CD14-positive monocyte (primary cell): ENCODE data around the gene CRTC1. TPM values are rescaled to one million over a fixed set of nuclear protein-coding genes. Genes with fewer than 3 reads are reported as not detected.

Source experiments
- DNase-seq, 3 donors: peaks; one replicate each; pipeline ENCODE4 v3.0.0-alpha.2; 2011 to 2022
- H2AFZ ChIP-seq: 2 replicates; pipeline ENCODE4 v1.6.0; 2012; ENCODE audit warnings: mild to moderate bottlenecking, low read depth, low read length, inconsistent platforms; ENCODE audit not compliant: insufficient read depth, poor library complexity, severe bottlenecking
- H3K27ac ChIP-seq, 2 donors: 1 replicate in 1 of 2; 2 replicates in 1 of 2; pipeline ENCODE4 v1.5.1; 2012 to 2013; ENCODE audit warnings: low read length in 2 of 2, control low read depth in 1 of 2, inconsistent platforms in 1 of 2, low read depth in 1 of 2, mild to moderate bottlenecking in 1 of 2
- H3K27me3 ChIP-seq, 2 donors: one replicate each; pipeline versions ENCODE4 v1.6.0 to v1.6.1; 2011 to 2013; ENCODE audit warnings: low read length in 2 of 2; ENCODE audit not compliant: control insufficient read depth in 2 of 2, insufficient read depth in 2 of 2
- H3K36me3 ChIP-seq, 2 donors: replicated peaks in 1 of 2; 1 replicate in 1 of 2; 2 replicates in 1 of 2; pipeline versions ENCODE4 v1.5.1 to v1.6.1; 2012 to 2013; ENCODE audit warnings: low read length in 2 of 2, control low read depth in 1 of 2, inconsistent platforms in 1 of 2, mild to moderate bottlenecking in 1 of 2; ENCODE audit not compliant: insufficient read depth in 2 of 2, control insufficient read depth in 1 of 2
- H3K4me1 ChIP-seq, 2 donors: 1 replicate in 1 of 2; 2 replicates in 1 of 2; pipeline versions ENCODE4 v1.5.1 to v1.6.1; 2012 to 2013; ENCODE audit warnings: low read length in 2 of 2, control low read depth in 1 of 2, inconsistent platforms in 1 of 2, mild to moderate bottlenecking in 1 of 2, moderate library complexity in 1 of 2; ENCODE audit not compliant: insufficient read depth in 2 of 2, control insufficient read depth in 1 of 2
- H3K4me2 ChIP-seq: replicated peaks from 2 replicates; pipeline ENCODE3; 2012; ENCODE audit warnings: low read length, moderate library complexity, mild to moderate bottlenecking; ENCODE audit not compliant: poor library complexity, severe bottlenecking; ENCODE audit errors: extremely low read depth
- H3K4me3 ChIP-seq, 3 experiments: fragments of 200-600 bp in 1 of 3; sonication (generic) in 1 of 3; replicated peaks in 1 of 3; 1 replicate in 2 of 3; 2 replicates in 1 of 3; pipeline ENCODE4 v1.5.1; 2011 to 2013; ENCODE audit warnings: low read length in 3 of 3, mild to moderate bottlenecking in 3 of 3, control low read depth in 2 of 3, low read depth in 2 of 3, inconsistent platforms in 1 of 3, moderate library complexity in 1 of 3
- H3K79me2 ChIP-seq: 2 replicates; pipeline ENCODE4 v1.6.0; 2012; ENCODE audit warnings: mild to moderate bottlenecking, control low read depth, inconsistent platforms, low read length, moderate library complexity; ENCODE audit not compliant: insufficient read depth
- H3K9ac ChIP-seq: 2 replicates; pipeline ENCODE4 v1.6.0; 2017; ENCODE audit warnings: low read length, mild to moderate bottlenecking; ENCODE audit not compliant: insufficient read depth, poor library complexity, severe bottlenecking
- H3K9me3 ChIP-seq, 2 donors: replicated peaks in 1 of 2; 1 replicate in 1 of 2; 2 replicates in 1 of 2; pipeline versions ENCODE4 v1.5.1 to v1.6.1; 2012 to 2013; ENCODE audit warnings: low read length in 2 of 2, control low read depth in 1 of 2; ENCODE audit not compliant: control insufficient read depth in 1 of 2, insufficient read depth in 1 of 2
- H4K20me1 ChIP-seq: 2 replicates; pipeline ENCODE4 v1.6.0; 2012; ENCODE audit warnings: mild to moderate bottlenecking, low read length, control low read depth, moderate library complexity; ENCODE audit not compliant: insufficient read depth
- H3K27ac Mint-ChIP-seq, 7 donors: one replicate each; pipeline ENCODE4 v1.8.0; 2020; ENCODE audit warnings: mild to moderate bottlenecking in 7 of 7, mixed read lengths in 7 of 7, moderate library complexity in 6 of 7, inconsistent platforms in 2 of 7
- H3K27me3 Mint-ChIP-seq, 3 donors: one replicate each; pipeline ENCODE4 v1.8.0; 2021 to 2022; ENCODE audit warnings: low read depth in 3 of 3, mild to moderate bottlenecking in 3 of 3, mixed read lengths in 3 of 3, moderate library complexity in 3 of 3, inconsistent platforms in 1 of 3
- H3K36me3 Mint-ChIP-seq, 2 donors: one replicate each; pipeline ENCODE4 v1.8.0; 2020; ENCODE audit warnings: mixed read lengths in 2 of 2, inconsistent platforms in 1 of 2, mild to moderate bottlenecking in 1 of 2
- H3K4me1 Mint-ChIP-seq: one replicate; pipeline ENCODE4 v1.8.0; 2020; ENCODE audit warnings: mild to moderate bottlenecking, mixed read lengths
- H3K4me3 Mint-ChIP-seq, 2 donors: one replicate each; pipeline ENCODE4 v1.8.0; 2020; ENCODE audit warnings: mild to moderate bottlenecking in 2 of 2, mixed read lengths in 2 of 2, moderate library complexity in 1 of 2
- H3K9me3 Mint-ChIP-seq, 7 donors: one replicate each; pipeline ENCODE4 v1.8.0; 2020 to 2022; ENCODE audit warnings: mixed read lengths in 7 of 7, mild to moderate bottlenecking in 6 of 7, moderate library complexity in 6 of 7, inconsistent platforms in 2 of 7
- CTCF ChIP-seq: fragments of 200-600 bp; IDR thresholded peaks from one replicate; pipeline ENCODE4 v1.8.0; 2022; ENCODE audit warnings: antibody characterized with exemption, mild to moderate bottlenecking
- WGBS: methylation state at CpG from one replicate; pipeline ENCODE4 v1.1.5; 2013; ENCODE audit warnings: missing lambda C conversion rate; ENCODE audit not compliant: insufficient coverage; 5-methylcytosine and 5-hydroxymethylcytosine counted together
- intact Hi-C, 2 donors: fragments of 100-400 bp; cut with micrococcal nuclease; formaldehyde crosslinking; loops; one replicate each; pipeline versions ENCODE4 v1.15.0 to v1.15.1; 2023
- polyA plus RNA-seq, 3 donors: library from polyadenylated mRNA; depleted of rRNA in 1 of 3; unstranded in 2 of 3; stranded (reverse) in 1 of 3; fragments of 300-500 nt in 2 of 3; fragments of >200 nt in 1 of 3; fragmentation: Illumina TruSeq in 2 of 3; gene quantifications; 1 replicate in 2 of 3; 2 replicates in 1 of 3; pipeline ENCODE4 v1.2.3, GENCODE V29; 2012 to 2021

Gene CRTC1
- polyA plus RNA-seq, 3 donors = 0.28 to 9.2 (median 0.55) TPM

DNA sequence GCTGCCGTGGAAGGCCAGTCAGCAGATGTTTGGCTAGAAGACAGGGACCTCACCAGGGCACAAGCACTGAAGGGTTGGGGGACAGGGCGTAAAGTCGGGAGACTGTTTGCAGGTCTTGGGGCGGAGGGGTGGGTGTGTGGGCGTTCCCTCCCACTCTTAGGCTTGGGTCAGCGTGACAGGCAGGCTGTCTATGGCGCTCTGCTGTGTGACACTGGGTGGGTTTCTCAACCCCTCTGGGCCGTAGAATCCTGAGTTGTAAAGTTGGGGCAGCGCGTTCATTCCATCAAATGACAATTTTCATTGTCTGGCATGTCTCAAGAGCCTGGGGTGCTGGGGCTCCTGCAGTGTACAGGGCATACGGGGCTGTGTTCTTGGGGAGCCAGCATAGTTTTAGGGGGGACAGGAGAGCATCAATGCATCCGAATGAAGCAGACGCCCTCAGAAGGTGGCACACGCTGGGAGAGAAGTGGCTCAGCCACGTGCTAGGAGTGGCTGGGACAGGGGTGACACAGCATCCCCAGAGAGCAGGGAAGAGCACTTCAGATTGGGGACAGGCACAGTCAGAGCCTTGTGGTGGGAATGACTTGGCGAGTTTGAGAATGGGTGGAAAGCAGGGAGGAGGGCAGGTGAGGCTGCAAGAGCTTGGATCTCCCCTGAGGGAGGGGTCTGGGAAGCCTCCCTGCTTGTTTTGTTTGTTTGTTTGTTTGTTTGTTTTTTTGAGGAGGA, 4.4 kb downstream of the CRTC1 start:
- peaks cover 4 to 14% of the 10 kb centered on the region in 2 donors for H3K36me3 Mint-ChIP-seq
- Histone ChIP-seq H4K20me1 (peaks cover 59% of the 10 kb centered on the region), H2AFZ (no peak overlapping the region), H3K4me1 (peaks cover 33 to 47% of the 10 kb centered on the region in 2 donors), H3K4me3 (no peak overlapping the region), H3K4me2 (no peak overlapping the region), H3K9ac (no peak overlapping the region), H3K9me3 (no peaks in the 10 kb centered on the region), H3K36me3 (no peaks in the 10 kb centered on the region), H3K27me3 (no peaks in the 10 kb centered on the region), H3K79me2 (peaks cover 67% of the 10 kb centered on the region), H3K27ac (no peak overlapping the region)
- H3K4me3 Mint-ChIP-seq = no peak overlapping the region
- peaks cover 42% of the 10 kb centered on the region for H3K4me1 Mint-ChIP-seq
- peak overlapping the region in 3 of 7 donors; percentile 3 to 79 (median 66) for H3K27ac Mint-ChIP-seq
- no peak for TF ChIP-seq CTCF
- intact Hi-C loops = no loop called here
- 82% methylated on average over 13 of the region's 16 CpGs for WGBS
- H3K27me3 Mint-ChIP-seq = peaks cover 0 to 3% (median 2%) of the 10 kb centered on the region in 3 donors
- no peak for DNase-seq
- peaks cover 0 to 1% (median 0%) of the 10 kb centered on the region in 7 donors for H3K9me3 Mint-ChIP-seq

DNA sequence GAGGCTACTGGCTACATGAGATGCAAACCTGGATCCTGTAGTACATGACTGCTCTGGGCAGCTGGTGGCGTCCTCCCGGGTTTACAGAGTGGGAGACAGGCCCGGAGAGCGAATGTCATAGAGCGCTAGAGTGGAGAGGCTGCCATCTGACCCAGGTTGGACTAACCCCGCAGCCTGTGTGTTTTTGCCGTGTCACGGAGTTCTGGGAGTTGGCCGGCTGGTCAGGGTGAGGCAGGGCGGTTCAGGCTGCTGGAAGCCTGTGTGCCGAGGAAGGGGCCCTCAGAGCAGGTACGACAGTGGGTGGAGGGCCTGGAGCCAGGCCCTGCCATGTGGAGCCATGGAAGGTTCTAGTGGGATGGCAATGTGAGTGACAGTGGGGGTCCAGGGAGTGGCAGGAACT, 12.5 kb downstream of the CRTC1 start:
- peaks cover 1 to 4% (median 3%) of the 10 kb centered on the region in 3 donors for H3K27me3 Mint-ChIP-seq
- WGBS = 99% methylated on average over 12 of the region's 12 CpGs
- no peak for DNase-seq
- Histone ChIP-seq H3K27ac (no peak overlapping the region), H3K4me2 (no peak overlapping the region), H3K36me3 (no peaks in the 10 kb centered on the region), H3K9ac (no peak overlapping the region), H4K20me1 (peaks cover 93% of the 10 kb centered on the region), H3K9me3 (no peaks in the 10 kb centered on the region), H3K4me3 (no peak overlapping the region), H3K27me3 (no peaks in the 10 kb centered on the region), H2AFZ (no peak overlapping the region), H3K4me1 (peaks cover 17 to 19% of the 10 kb centered on the region in 2 donors), H3K79me2 (peaks cover 36% of the 10 kb centered on the region)
- H3K27ac Mint-ChIP-seq = no peak overlapping the region
- no peak for TF ChIP-seq CTCF
- intact Hi-C loops = no loop called here
- H3K9me3 Mint-ChIP-seq = peaks cover 0 to 1% (median 0%) of the 10 kb centered on the region in 7 donors
- H3K4me3 Mint-ChIP-seq = no peak overlapping the region
- H3K4me1 Mint-ChIP-seq = peaks cover 20% of the 10 kb centered on the region
- H3K36me3 Mint-ChIP-seq = peaks cover 4 to 20% of the 10 kb centered on the region in 2 donors
